ENCODE measurements around the gene LCN15.

Gene LCN15
- 0 to 0.09 (median 0) reads per million in 3 donors for total RNA-seq

- no peaks in the 10 kb centered on the region for H3K27me3 ChIP-seq (replicated peaks; ENCODE audit: control insufficient read depth, insufficient read depth, low read length, poor library complexity, severe bottlenecking)
- H3K36me3 ChIP-seq (ENCODE audit: control insufficient read depth, insufficient read depth, low read length) = no peaks in the 10 kb centered on the region
- H3K27ac ChIP-seq (ENCODE audit: insufficient read depth, low read length, poor library complexity, severe bottlenecking) = no peak within 1 kb of the TSS
- H3K9me3 ChIP-seq (ENCODE audit: control insufficient read depth, low read length) = no peaks in the 10 kb centered on the region
- DNase-seq = no peak
- no peak within 1 kb of the TSS for H3K4me3 ChIP-seq (ENCODE audit: insufficient read depth, low read depth, low read length, poor library complexity, severe bottlenecking)
- peaks cover 4% of the 10 kb centered on the region for H3K4me1 ChIP-seq (ENCODE audit: control insufficient read depth, insufficient read depth, low read length, poor library complexity, severe bottlenecking)
Observed at GRCh38 chr9:136764301-136764891, at the start of gene LCN15. TSS of gene LCN15 (minus strand) at chr9:136764518. CDS start at chr9:136764488, 30 bp downstream.

GRCh38 chr9:136808806-136809158 is 44.5 kb upstream of the LCN15 start:
- H3K27me3 ChIP-seq (replicated peaks; ENCODE audit: control insufficient read depth, insufficient read depth, low read length, poor library complexity, severe bottlenecking) = no peaks in the 10 kb centered on the region
- DNase-seq = no peak
- H3K4me3 ChIP-seq (ENCODE audit: insufficient read depth, low read depth, low read length, poor library complexity, severe bottlenecking) = peak overlapping the region; percentile 76
- H3K4me1 ChIP-seq (ENCODE audit: control insufficient read depth, insufficient read depth, low read length, poor library complexity, severe bottlenecking) = peaks cover 21% of the 10 kb centered on the region
- no peaks in the 10 kb centered on the region for H3K9me3 ChIP-seq (ENCODE audit: control insufficient read depth, low read length)
- no peak overlapping the region for H3K27ac ChIP-seq (ENCODE audit: insufficient read depth, low read length, poor library complexity, severe bottlenecking)
- H3K36me3 ChIP-seq (ENCODE audit: control insufficient read depth, insufficient read depth, low read length) = no peaks in the 10 kb centered on the region

- Histone ChIP-seq H3K27ac (ENCODE audit: insufficient read depth, low read length, poor library complexity, severe bottlenecking) (peak overlapping the region; percentile 51), H3K36me3 (ENCODE audit: control insufficient read depth, insufficient read depth, low read length) (no peaks in the 10 kb centered on the region), H3K4me1 (ENCODE audit: control insufficient read depth, insufficient read depth, low read length, poor library complexity, severe bottlenecking) (peaks cover 21% of the 10 kb centered on the region), H3K27me3 (replicated peaks; ENCODE audit: control insufficient read depth, insufficient read depth, low read length, poor library complexity, severe bottlenecking) (no peaks in the 10 kb centered on the region), H3K9me3 (ENCODE audit: control insufficient read depth, low read length) (no peaks in the 10 kb centered on the region), H3K4me3 (ENCODE audit: insufficient read depth, low read depth, low read length, poor library complexity, severe bottlenecking) (peak overlapping the region; percentile 76)
- peak in 2 of 3 donors; percentile 21 to 26 for DNase-seq
Observed at GRCh38 chr9:136808075-136808805, 43.9 kb upstream of the LCN15 start.

- peak within 1 kb of the TSS; percentile 80 for H3K4me3 ChIP-seq (ENCODE audit: insufficient read depth, low read depth, low read length, poor library complexity, severe bottlenecking)
- peak; percentile 71 to 75 (median 74) for DNase-seq
- H3K27me3 ChIP-seq (replicated peaks; ENCODE audit: control insufficient read depth, insufficient read depth, low read length, poor library complexity, severe bottlenecking) = no peaks in the 10 kb centered on the region
- H3K9me3 ChIP-seq (ENCODE audit: control insufficient read depth, low read length) = no peaks in the 10 kb centered on the region
- H3K36me3 ChIP-seq (ENCODE audit: control insufficient read depth, insufficient read depth, low read length) = no peaks in the 10 kb centered on the region
- peaks cover 21% of the 10 kb centered on the region for H3K4me1 ChIP-seq (ENCODE audit: control insufficient read depth, insufficient read depth, low read length, poor library complexity, severe bottlenecking)
- H3K27ac ChIP-seq (ENCODE audit: insufficient read depth, low read length, poor library complexity, severe bottlenecking) = peak within 1 kb of the TSS; percentile 89
Observed at GRCh38 chr9:136807281-136808074, 43.2 kb upstream of the LCN15 start, which contains the start of gene RABL6. TSS of gene RABL6 (plus strand) at chr9:136807948. CDS start at chr9:136808197, 249 bp downstream.

GRCh38 chr9:136806631-136807201 is 42.4 kb upstream of the LCN15 start:
- H3K4me3 ChIP-seq (ENCODE audit: insufficient read depth, low read depth, low read length, poor library complexity, severe bottlenecking) = peak overlapping the region; percentile 80
- no peaks in the 10 kb centered on the region for H3K36me3 ChIP-seq (ENCODE audit: control insufficient read depth, insufficient read depth, low read length)
- H3K9me3 ChIP-seq (ENCODE audit: control insufficient read depth, low read length) = no peaks in the 10 kb centered on the region
- DNase-seq = no peak
- peak overlapping the region; percentile 89 for H3K27ac ChIP-seq (ENCODE audit: insufficient read depth, low read length, poor library complexity, severe bottlenecking)
- H3K4me1 ChIP-seq (ENCODE audit: control insufficient read depth, insufficient read depth, low read length, poor library complexity, severe bottlenecking) = peaks cover 21% of the 10 kb centered on the region
- no peaks in the 10 kb centered on the region for H3K27me3 ChIP-seq (replicated peaks; ENCODE audit: control insufficient read depth, insufficient read depth, low read length, poor library complexity, severe bottlenecking)

GRCh38 chr9:136806067-136806466 is 41.7 kb upstream of the LCN15 start:
- Histone ChIP-seq H3K27me3 (replicated peaks; ENCODE audit: control insufficient read depth, insufficient read depth, low read length, poor library complexity, severe bottlenecking) (no peaks in the 10 kb centered on the region), H3K9me3 (ENCODE audit: control insufficient read depth, low read length) (no peaks in the 10 kb centered on the region), H3K4me3 (ENCODE audit: insufficient read depth, low read depth, low read length, poor library complexity, severe bottlenecking) (no peak overlapping the region), H3K27ac (ENCODE audit: insufficient read depth, low read length, poor library complexity, severe bottlenecking) (no peak overlapping the region), H3K4me1 (ENCODE audit: control insufficient read depth, insufficient read depth, low read length, poor library complexity, severe bottlenecking) (peaks cover 23% of the 10 kb centered on the region), H3K36me3 (ENCODE audit: control insufficient read depth, insufficient read depth, low read length) (no peaks in the 10 kb centered on the region)
- DNase-seq = no peak

- Histone ChIP-seq H3K4me1 (ENCODE audit: control insufficient read depth, insufficient read depth, low read length, poor library complexity, severe bottlenecking) (peaks cover 30% of the 10 kb centered on the region), H3K27ac (ENCODE audit: insufficient read depth, low read length, poor library complexity, severe bottlenecking) (no peak overlapping the region), H3K27me3 (replicated peaks; ENCODE audit: control insufficient read depth, insufficient read depth, low read length, poor library complexity, severe bottlenecking) (no peaks in the 10 kb centered on the region), H3K36me3 (ENCODE audit: control insufficient read depth, insufficient read depth, low read length) (no peaks in the 10 kb centered on the region), H3K4me3 (ENCODE audit: insufficient read depth, low read depth, low read length, poor library complexity, severe bottlenecking) (no peak overlapping the region), H3K9me3 (ENCODE audit: control insufficient read depth, low read length) (no peaks in the 10 kb centered on the region)
- no peak for DNase-seq
Observed at GRCh38 chr9:136805207-136805740, 41.0 kb upstream of the LCN15 start.

- Histone ChIP-seq H3K4me1 (ENCODE audit: control insufficient read depth, insufficient read depth, low read length, poor library complexity, severe bottlenecking) (peaks cover 32% of the 10 kb centered on the region), H3K4me3 (ENCODE audit: insufficient read depth, low read depth, low read length, poor library complexity, severe bottlenecking) (no peak overlapping the region), H3K9me3 (ENCODE audit: control insufficient read depth, low read length) (no peaks in the 10 kb centered on the region), H3K36me3 (ENCODE audit: control insufficient read depth, insufficient read depth, low read length) (no peaks in the 10 kb centered on the region), H3K27ac (ENCODE audit: insufficient read depth, low read length, poor library complexity, severe bottlenecking) (no peak overlapping the region), H3K27me3 (replicated peaks; ENCODE audit: control insufficient read depth, insufficient read depth, low read length, poor library complexity, severe bottlenecking) (no peaks in the 10 kb centered on the region)
- no peak for DNase-seq
Observed at GRCh38 chr9:136804509-136805206, 40.3 kb upstream of the LCN15 start.

All from effector memory CD4-positive, alpha-beta T cell (primary cell).